Erythroblast (primary cell): ENCODE data around the gene NT5C3B.

Source experiments
- GATA1 ChIP-seq: IDR thresholded peaks from 2 replicates; pipeline ENCODE4 v1.6.1; 2011; ENCODE audit warnings: low read depth, mild to moderate bottlenecking, control low read depth, low read length, moderate library complexity
- POLR2A ChIP-seq: IDR thresholded peaks from 2 replicates; pipeline ENCODE4 v1.6.1; 2011; ENCODE audit warnings: mild to moderate bottlenecking, low read length

- no peak for TF ChIP-seq POLR2A
- TF ChIP-seq GATA1, result no peak
Observed at GRCh38 chr17:41863074-41863848, 27.2 kb upstream of the NT5C3B start.
